NCI-H1930 (cell line): ENCODE measurements around the gene POP7.

Experiments used
- DNase-seq, 2 experiments: peaks; one replicate each; lab custom pipeline; 2025; lab: John Stamatoyannopoulos, UW

The POP7 gene

GRCh38 chr7:100679129-100679926, 26.6 kb upstream of the POP7 start:
- no peak for DNase-seq

- no peak for DNase-seq
Measured at GRCh38 chr7:100679927-100680575, 25.9 kb upstream of the POP7 start.

DNA sequence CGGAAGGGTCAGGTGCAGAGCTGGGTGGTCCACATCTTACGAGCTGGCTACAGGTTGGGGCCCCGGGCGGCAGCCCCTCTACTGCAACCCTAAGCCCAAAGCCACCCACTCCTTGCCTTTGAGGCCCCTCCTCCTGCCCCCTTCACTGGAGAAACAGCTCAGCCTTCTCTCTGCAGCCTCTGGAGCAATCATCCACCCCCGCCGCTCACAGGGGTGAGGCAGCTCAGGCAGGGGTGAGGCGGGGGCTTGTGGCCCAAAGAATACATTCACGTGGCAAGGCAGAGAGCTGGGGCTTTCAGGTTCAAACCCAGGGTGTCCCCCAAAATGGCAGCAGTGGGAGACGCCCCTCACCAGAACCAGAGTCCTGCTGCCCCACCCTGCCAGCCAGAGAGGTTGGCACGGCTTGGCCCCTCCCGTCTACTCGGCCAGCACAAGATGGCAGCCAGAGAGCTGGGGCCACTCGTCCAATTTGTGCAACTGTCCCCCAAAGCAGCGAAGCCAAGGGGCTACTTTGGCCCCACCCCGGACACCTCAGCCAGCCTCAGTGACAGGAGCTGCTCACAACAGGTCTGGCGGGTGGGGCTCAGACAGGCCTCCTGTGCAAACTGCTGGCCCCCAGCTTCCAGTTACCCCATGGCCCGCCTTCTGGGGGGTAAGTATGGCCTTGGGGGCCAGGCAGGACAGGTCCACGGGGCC, 25.2 kb upstream of the POP7 start:
- DNase-seq: no peak

GRCh38 chr7:100681491-100682227, 24.3 kb upstream of the POP7 start:
- no peak for DNase-seq

DNA sequence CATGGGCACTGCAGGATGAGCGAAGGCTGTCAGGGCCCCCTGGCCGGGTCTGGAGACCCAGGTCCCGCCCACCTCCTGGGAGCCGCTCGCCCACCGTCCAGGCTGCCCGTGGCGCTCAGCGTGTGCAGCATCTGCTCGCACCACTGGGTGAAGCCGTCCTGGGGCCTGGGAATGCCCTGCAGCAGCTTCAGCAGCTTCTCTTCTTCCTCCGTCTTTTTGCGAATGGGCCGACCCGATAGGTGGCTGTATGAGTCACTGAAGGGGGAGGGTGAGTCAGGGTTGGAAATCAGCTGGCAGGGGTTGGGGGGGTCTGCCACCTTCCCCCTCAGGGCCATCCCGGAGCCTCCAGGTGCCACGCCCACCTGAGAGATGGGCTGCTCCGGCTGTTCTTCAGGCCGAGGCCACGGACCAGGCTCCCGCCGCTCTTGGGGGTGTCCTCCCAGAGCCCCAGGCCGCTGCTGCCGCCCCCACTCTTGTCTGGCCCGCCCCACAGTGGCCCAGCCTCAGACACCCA, 23.6 kb upstream of the POP7 start:
- no peak for DNase-seq

- no peak for DNase-seq
Measured at GRCh38 chr7:100682991-100683658, 22.8 kb upstream of the POP7 start.

GRCh38 chr7:100683659-100684533, 22.0 kb upstream of the POP7 start:
- no peak for DNase-seq

GRCh38 chr7:100684534-100685042, 21.3 kb upstream of the POP7 start:
- DNase-seq: no peak

- no peak for DNase-seq
Measured at GRCh38 chr7:100685049-100685605, 20.8 kb upstream of the POP7 start.

DNA sequence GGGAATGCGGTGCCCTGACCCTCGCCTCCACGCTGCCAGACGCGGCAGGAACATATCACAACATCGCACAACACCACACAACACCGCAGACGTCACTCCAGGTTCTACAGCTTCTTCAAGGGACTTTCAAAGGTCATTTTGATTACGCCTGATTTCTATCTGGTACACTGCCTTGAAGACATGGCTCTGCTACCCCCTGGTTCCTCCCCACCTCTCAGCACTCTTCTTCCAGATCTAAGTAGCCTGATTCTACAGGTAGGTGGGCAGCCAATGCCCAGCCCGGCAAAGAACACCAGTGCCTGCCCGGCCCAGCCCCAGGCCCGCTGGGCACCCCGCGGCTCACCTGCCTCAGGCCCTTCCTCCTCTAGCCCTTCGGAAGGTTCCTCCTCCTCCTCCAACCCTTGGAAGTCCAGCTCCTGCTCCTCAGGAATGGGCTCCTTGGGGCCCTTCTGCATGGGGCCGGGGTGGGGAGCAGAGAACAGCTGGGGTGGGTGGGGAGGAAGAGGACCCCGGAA, 20.2 kb upstream of the POP7 start:
- DNase-seq: no peak

DNA sequence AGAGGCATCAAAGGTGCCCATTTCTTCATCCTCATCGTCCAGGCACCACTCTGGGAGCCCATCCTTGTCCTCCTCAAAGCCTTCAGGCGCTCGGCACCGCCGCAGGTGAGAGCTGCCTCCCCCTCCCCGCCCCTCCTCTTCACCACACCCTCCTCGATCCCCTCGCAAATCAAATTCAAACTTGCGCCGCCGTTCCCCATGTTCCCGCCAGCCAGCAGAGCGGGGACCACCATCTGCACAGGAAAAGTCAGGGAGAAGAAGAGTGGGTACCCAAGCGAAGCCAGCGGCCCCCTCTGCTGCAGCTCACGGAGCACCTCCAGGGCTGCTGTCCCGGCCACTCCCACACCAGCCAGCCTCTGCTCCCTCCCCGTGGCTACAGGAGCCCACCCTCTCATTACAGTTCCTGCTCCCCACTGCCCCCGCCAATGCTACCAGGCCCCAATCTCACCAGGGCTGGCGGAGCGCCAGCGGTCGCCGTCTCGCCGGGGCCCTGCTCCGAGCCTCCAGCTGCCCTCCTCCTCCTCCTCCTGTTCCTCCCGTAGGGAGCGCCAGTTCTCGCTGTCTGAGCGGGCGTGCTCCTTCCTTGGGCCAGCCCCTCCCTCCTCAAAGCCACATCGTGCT, 19.6 kb upstream of the POP7 start:
- no peak for DNase-seq

DNA sequence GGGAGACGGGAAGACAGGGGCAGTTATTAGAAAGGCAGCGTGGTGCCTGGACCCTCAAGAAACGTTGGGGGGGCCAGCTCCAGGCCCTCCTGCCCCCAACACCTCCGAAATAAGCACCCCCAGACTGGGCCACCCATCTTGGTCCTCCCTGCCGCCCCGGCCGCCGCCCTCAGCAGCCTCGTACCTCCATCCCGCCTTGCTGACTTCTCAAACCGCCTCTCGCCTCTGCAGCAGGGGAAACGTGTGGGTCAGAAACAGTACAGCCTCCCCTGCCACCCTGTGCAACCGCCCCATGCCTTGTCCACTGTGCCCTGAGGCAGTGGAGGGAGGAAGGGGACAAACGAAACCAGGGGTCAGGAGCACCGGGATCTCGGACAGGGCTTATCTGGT, 19.1 kb upstream of the POP7 start:
- no peak for DNase-seq

GRCh38 chr7:100687261-100687660, 18.7 kb upstream of the POP7 start:
- DNase-seq: no peak

DNA sequence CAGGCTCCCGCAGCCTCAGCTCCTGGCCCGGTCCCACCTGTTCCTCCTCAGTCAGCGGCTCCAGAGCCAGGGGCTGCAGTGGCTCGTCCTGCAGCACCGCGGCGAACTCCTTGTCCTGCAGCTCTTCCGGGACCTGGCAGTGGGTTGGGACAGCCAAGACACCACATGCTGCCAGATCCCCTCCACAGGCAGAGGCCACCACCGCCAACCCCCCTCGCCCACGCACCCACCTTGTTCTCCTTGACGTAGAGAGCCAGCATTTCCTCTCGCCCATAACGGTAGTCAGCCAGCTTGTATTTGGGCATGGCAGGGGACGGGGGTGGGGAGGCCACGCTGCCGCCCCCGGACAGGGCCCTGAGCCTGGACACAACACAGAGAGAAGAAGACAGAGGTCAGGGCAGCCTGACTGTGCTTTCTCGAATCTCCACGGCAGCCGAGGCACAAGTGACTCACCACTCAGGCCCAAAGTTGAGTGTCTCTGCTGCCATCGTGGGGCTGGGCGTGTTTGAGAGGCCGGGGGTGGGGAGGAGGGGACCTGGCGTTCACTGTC, 18.1 kb upstream of the POP7 start:
- DNase-seq: no peak

DNA sequence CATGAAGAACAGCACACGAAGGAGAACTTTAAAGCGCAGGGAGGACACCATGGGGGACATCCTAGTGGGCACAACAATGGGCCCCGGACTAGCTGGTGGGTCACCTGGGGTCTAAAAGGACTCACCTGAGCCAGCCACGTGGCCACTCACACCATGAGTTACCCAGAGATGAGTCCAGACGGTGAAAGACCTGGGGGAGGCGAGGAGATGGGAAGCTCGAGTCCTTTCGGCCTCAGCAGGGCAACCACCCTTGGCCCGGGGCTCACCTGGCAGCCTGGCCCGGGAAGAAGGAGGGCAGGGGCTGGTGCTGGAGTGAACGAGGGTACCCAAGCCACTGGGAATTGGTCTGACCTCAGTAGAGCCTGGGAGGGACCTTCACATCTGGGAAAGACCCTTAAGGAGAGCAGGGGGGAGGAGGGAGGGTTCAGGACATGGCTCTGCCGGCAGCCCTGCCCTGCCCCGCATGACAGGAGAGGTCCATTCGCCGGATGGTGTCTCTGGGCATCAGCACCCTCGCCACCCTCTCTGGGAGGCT, 17.5 kb upstream of the POP7 start:
- no peak for DNase-seq

GRCh38 chr7:100689230-100690135, 16.4 kb upstream of the POP7 start:
- no peak for DNase-seq

DNA sequence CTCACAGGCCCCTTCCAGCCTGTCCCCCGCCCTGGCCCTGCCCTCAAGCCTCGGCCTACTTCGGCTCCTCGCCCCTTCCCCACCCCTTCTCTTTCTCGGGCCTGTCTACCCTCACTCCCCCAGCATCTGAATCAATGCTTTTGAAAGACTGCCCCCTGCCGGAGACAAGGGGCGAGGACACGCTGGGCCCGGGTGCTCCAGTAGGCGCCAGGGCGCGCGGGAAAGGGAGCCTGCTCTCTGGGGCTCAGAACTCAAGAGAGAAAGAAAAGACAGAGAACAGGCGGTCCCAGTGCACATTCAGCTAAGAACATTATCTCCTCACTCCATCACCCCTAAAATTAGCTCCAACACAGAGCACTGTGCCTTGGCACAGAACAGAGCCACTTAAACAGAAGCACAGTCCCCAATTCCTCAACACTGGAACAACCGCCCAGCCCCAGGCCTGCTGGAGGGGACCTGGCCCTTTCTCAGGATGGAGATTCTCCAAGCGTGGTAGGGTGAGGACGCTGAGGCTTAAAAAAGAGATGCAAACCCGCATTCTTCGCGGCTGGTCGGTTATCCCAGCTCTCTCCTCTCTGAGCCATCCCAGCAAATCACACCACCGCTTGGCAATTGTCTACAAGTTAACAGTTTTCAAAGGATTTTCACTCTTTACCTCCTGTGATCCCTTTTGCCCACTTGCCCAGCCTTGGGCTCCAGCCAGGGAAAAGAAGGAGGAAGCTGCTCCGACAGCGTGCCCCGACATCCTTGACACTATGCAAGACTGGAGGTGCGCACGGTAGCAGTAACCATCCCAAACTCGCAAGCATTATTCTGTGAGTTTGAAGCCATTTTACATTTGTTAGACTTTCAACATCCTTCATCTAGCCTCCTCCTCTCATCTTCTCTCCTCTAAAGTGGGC, 14.0 kb upstream of the POP7 start:
- DNase-seq: peak; percentile 68 to 82
